Effector CD4-positive, alpha-beta T cell (primary cell): Measurements from ENCODE around the gene HACD1.

Experiments
- DNase-seq: peaks from one replicate; pipeline ENCODE4 v3.0.0-alpha.2; 2020

HACD1 gene

DNA sequence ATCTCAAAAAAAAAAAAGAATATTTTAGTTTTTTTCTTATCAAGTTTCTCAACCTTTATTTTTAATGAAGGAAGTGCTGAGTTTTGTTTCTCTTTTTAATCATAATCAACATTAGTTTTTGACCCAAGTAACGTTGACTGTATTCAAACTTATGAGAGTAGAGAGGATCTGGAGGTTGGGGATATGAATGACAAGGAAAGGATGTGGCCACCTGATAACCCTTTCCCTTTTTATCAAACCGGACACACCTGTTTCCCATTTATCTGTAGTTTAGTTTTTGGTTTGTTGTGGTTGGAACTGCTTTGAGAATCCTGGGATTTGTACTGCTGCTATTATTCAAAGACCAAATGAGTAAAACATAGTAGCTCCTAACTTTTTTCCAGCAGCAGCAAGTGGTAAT lies 38.6 kb downstream of the HACD1 start:
- no peak for DNase-seq

DNA sequence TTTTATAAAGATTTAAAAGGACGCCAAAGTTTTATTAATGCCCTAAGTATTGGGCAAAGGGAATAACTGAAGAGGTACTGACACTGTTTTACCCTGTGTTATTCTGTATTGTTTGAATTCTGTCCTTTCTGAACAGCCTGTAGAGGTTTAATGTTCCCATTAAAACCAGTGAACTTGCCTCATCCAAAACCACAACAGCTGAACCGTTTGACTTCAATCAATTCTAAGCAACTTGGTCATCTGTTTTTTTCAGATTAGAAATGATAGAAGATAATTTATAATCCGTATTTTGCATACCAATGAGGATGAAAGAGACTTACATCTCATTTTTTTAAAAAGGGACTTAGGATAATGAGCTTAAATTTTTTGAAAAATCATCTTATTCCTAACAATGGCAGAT lies 40.4 kb downstream of the HACD1 start:
- DNase-seq, result no peak

DNA sequence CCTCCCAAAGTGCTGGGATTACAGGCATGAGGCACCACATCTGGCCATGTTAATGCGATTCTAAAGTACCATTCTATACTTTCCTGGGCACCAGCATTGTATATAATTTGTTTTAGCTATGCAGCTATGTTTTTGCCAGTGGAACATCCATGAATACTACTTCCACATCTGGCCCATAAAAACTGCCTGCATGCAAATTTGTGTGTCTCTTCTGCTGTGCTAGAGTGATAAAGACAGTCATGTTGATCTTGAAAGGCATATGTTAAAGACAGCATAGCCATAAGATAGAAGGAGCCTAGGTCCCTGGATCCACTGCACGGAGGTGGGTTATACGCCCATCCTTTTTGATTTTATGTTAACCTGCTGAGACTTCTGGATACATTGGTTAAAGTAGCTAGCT lies 52.3 kb downstream of the HACD1 start:
- DNase-seq, result no peak

DNA sequence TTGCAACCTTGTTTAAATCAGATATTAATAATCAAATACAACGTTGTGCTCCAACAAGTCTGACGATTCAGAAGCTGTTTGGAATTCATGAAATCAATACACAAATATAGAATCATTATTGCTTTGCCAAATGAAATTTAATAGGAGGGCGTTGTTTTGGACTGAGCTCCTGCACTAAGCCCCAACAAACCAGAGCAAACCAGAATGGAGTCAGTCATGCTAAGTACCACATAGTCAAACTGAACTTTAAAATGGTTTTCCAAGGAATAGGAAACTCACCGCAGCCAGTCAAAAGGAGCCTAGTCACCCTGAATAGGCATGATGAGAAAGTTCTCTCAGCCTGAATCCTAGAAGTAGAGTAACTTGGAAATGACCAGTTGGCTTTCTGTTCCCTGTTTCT lies 53.7 kb downstream of the HACD1 start:
- DNase-seq, result no peak

DNA sequence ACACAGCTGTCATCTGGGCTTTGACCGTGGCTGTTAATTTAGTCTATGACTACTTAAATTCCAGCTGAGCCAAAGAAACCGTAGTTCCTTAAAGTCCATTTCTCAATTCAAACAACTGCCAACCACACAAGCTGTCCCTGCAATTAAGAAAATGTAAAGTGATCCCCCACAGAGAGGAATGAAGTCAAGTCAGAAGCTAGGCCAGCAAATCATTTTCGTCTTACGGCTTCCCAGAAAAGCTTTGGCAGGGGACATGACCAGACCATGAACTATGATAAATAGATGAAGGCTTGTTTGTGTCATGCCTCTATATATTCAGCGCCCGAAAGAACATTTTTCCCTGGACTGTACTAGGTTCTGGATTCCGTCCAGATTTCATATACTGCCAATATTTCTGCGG lies 54.6 kb downstream of the HACD1 start:
- DNase-seq, result no peak

DNA sequence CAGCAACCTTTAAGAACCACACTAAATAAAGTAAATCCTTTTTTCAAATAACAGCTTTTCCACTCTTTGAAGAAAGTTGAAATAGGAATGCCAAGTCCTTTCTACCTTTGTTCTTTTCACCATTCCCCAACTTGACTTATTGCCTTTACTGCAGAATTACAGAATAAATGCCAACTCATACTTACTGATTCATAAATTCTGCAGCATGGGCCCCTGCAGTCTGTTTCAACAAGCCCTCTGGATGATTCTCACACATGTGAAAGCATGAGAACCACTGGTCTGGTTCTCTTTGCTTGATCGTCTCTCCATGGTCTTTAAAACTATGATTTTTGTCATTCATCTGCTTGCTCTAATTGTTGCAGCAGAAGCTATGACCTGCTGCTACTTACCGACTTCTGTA lies 56.1 kb downstream of the HACD1 start:
- no peak for DNase-seq

DNA sequence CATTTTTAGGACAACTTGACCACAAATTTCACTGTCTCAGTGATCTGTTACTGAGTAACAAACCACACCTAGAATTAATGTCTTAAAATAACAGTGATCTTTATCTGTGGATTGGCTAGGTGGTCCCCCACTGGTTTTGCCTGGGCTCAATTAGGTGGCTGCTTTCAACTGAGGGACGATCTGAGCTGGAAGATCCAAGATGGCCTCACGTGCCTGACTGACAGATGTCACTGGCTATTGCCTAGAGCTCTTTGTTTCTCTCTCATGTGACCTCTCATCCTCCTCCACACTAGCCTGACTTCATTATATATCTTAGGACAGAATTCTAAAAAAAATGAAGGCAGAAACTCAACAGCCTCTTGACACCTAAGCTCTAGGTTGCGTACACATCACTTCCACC lies 59.7 kb downstream of the HACD1 start:
- no peak for DNase-seq

DNA sequence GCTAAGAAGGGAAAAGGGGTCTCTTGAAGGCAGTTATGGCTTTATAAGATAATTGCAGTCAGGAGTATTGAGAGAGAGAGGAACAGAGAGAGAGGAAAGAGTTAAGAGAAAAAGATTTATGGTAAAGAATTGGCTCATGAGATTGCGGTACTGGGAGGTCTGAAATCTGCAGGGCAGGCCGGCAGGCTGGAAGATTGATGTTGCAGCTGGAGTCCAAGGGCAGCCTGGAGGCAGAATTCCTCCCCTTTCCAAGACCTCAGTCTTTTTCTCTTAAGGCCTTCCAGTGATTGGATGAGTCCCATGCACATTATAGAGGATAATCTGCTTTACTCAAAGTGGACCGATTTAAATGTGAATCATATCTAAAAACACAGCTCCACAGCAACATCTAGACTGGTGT lies 68.4 kb downstream of the HACD1 start:
- DNase-seq, result no peak

DNA sequence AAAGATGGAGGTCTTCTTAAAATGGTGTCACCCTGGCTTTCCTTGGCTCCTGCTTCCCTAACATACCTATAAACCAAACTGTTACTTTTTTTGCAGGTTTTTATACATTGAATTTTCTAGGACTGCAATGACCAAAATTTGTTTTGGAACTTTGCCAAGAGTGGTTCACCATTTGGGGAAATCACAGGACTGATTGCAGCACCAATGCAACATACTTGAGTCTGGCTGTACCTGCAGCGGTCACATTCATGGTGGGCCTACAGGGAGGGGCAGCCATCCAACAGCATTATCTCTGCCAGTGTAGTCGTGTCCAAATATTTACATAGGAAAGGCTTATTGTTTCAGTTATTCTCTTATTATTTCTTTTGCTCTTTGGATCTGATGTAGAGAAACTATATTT lies 69.0 kb downstream of the HACD1 start:
- DNase-seq, result no peak

DNA sequence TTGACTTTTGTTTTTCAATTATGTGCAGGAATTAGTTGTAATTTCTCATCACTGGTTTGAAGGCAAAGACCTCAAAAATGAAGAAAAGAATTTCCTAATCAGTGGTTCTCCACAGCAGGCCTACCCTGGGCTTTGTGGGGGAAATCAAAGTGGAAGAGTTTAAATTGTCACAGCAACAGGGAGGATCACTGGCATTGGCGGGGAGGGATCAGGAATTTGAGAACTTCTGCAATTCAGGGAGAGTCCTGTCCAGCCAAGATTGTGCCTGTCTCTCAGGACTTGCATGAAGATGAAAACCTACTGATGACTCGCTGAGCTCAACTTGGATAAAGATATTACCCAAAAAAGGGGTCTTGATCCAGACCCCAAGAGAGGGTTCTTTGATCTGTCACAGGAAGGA lies 70.1 kb downstream of the HACD1 start:
- DNase-seq, result no peak

DNA sequence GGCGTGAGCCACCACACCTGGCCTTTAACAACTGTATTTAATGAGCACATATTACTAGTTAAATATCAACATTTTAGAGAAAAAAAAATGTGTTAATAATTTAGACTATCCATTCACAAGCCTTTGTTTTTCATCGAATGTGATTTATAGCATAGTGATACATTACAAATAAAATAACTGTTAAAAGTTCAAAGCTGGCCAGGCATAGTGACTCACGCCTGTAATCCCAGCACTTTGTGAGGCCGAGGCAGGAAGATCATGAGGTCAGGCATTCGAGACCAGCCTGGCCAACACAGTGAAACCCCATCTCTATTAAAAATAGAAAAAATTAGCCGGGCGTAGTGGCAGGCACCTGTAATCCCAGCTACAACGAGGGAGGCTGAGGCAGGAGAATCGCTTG lies 72.7 kb downstream of the HACD1 start:
- no peak for DNase-seq
